CD4-positive, alpha-beta T cell treated with Interleukin-6 for 4 hours (primary cell): Measurements from ENCODE around the gene SAMD8.
"Not testable (repeated sequence)": the region's sequence is repeated elsewhere in the genome, so short reads cannot be mapped to it uniquely, and the experiment has no call there.

Experiments
- DNase-seq: peaks from one replicate; pipeline ENCODE4 v3.0.0-alpha.2; 2020; ENCODE audit warnings: mixed read lengths

Gene SAMD8

DNA sequence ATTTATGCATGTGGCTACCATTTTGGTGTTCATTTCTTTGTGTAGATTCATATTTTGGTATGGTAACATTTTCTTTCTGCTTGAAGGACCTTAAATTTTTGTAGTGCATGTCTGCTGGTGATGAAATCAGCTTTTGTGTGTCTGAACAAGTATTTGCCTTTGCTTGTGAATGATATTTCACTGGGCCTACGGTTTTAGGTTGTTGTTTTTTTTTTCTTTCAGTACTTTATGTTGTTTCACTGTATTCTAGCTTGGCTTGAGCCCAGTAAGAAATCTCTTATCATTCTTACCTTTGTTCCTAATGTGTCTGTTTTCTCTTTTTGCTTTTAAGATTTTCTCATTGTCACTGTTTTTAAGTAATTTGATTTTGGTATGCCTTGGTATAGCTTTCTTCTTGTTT lies 31.9 kb downstream of the SAMD8 start:
- DNase-seq: no peak

DNA sequence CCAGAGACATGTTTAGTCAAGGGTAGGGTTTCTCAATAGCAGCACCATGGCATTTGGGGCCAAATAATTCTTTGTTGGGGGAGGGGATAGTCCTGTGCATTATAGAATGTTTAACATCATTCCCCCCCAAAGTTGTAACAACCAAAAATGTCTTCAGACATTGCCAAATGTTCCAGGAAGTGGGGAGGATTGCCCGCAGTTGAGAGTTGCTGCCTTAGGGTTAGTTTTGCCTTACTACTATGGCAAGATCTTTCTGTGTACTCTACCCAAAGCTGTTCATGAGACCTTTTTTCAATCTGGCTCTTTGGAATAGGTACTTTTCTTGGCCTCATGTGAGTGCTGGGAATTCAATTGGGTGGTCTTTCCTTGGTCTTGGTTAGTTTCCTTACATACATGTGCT lies 34.1 kb downstream of the SAMD8 start:
- DNase-seq: no peak

GRCh38 chr10:75146780-75147179 lies 35.3 kb downstream of the SAMD8 start:
- DNase-seq: no peak

- DNase-seq: no peak
Observed at GRCh38 chr10:75150656-75151055, 39.2 kb downstream of the SAMD8 start.

GRCh38 chr10:75159519-75159918 lies 48.1 kb downstream of the SAMD8 start:
- no peak for DNase-seq

- no peak for DNase-seq
Observed at GRCh38 chr10:75165684-75166622, 54.5 kb downstream of the SAMD8 start.

GRCh38 chr10:75166623-75166972 lies 55.1 kb downstream of the SAMD8 start:
- no peak for DNase-seq

- no peak for DNase-seq
Observed at GRCh38 chr10:75168275-75168674, 56.8 kb downstream of the SAMD8 start.

DNA sequence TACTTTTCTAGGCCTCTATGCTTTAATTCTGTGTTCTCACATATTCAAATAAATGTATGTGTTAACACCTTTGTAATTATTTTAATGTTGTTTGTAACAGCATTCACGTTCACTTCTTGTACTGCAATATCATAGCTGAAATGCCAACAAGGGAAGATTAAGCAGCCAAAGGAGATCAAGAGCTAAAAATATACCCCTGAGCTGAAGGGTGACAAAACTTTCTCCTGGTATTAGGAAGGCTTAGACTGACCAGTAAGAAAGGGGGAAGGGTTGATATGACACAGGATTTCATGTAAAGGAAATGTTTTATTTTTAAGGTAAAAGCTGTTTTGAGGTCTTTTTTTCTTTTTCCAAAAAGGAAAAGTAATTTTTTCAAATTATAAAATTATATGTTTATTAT lies 58.8 kb downstream of the SAMD8 start:
- no peak for DNase-seq

GRCh38 chr10:75175046-75175445 lies 63.6 kb downstream of the SAMD8 start:
- no peak for DNase-seq

DNA sequence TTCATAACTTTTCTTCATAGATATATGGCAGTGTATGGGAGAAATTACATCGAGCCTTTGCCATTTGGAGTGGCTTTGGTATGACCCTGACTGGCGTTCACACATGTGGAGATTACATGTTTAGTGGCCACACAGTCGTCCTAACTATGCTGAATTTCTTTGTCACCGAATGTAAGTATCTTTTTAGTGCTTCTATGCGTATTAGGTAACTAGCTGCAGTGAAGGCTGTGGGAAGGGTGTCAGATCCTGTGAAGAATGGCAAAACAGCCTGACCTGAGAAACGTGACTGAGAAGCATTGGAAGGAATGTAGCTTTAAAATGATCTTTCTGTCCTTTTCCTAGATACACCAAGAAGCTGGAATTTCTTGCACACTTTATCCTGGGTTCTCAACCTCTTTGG lies 64.6 kb downstream of the SAMD8 start:
- DNase-seq: no peak

DNA sequence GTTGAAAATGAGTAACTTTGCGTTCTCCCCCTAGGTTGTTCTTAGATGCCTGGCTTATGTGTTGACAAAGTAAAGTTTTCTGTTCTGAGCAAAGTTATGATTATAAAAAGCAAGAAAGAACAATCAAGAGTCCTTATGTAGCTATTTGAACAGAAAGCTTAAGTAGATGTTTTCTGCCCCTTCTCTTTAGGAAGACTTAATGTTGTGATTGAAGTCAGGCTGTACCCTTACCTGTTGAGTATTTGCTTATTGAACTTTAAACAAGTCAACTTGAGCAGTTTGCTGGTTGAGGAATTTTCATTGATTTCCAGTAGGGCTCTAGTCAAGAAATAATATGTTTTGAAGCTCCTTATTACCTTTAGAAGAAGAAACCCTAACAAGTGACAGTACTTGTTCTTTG lies 65.3 kb downstream of the SAMD8 start:
- DNase-seq: no peak

GRCh38 chr10:75179657-75180177 lies 68.3 kb downstream of the SAMD8 start:
- DNase-seq: no peak

DNA sequence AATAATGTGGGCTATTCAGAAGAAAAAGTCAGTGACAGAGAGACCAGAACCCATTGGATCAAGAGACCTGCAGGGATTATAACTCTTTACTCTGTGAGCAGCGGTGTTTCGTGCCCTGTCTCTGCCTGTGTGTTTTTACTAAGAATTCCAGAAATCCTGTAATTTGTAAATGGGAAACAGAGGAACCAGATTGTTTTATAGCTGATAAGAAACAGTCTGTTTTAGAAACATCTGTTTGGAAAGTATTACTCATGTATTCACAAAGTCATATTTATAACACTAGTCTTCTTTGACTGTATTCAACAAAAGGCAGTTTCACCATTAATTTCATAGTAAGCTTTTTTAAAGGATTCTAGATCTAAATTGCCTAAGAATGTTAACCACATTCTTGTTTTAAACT lies 69.1 kb downstream of the SAMD8 start:
- DNase-seq: no peak

DNA sequence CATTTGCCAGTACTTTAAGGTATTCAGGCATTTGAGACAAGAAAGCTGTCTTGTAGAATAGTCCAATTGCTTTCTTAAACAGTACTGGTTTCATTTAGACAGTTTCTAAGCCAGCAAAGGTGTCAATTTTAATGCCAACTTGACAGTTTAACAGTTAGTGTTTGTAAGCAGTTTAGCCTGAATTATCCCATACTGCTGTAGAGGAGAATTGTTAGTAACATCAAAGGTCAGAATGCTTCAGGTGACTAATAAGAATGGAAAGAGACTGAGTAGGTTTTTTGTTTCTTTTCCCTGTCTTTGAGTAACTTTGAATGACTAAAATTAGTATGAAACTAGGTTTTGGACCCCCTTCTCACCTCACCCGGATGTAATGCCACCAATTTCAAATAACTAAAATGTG lies 69.6 kb downstream of the SAMD8 start:
- DNase-seq: no peak

DNA sequence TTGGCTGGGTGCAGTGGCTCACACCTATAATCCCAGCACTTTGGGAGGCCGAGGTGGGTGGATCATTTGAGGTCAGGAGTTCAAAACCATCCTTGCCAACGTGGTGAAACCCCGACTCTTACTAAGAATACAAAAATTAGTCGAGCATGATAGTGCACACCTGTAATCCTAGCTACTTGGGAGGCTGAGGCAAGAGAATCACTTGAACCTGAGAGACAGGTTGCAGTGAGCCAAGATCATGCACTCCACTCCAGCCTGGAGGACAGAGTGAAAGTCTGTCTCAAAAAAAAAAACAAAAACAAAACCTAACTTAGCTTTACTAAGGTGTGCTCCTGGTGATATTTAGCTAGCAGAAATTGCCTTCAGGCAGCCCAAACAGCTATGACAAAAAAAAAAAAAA lies 74.9 kb downstream of the SAMD8 start:
- no peak for DNase-seq

- peak; percentile 76 for DNase-seq
Observed at GRCh38 chr10:75187961-75188426, 76.5 kb downstream of the SAMD8 start.

DNA sequence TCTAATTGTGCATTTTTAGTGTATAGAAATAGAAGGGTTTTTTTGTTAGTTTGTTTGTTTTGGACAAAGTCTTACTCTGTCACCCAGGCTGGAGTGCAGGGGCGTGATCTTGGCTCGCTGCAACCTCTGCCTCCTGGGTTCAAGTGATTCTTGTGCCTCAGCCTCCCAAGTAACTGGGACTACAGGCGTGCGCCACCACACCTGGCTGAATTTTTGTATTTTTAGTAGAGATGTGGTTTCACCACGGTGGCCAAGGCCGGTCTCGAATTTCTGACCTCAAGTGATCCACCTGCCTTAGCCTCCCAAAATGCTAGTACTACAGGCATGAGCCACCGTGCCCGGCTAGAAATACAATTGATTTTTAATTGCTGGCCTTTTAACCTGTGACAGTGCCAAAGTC lies 77.1 kb downstream of the SAMD8 start:
- DNase-seq: not testable (repeated sequence)

- DNase-seq: no peak
Observed at GRCh38 chr10:75189266-75190096, 78.0 kb downstream of the SAMD8 start.

DNA sequence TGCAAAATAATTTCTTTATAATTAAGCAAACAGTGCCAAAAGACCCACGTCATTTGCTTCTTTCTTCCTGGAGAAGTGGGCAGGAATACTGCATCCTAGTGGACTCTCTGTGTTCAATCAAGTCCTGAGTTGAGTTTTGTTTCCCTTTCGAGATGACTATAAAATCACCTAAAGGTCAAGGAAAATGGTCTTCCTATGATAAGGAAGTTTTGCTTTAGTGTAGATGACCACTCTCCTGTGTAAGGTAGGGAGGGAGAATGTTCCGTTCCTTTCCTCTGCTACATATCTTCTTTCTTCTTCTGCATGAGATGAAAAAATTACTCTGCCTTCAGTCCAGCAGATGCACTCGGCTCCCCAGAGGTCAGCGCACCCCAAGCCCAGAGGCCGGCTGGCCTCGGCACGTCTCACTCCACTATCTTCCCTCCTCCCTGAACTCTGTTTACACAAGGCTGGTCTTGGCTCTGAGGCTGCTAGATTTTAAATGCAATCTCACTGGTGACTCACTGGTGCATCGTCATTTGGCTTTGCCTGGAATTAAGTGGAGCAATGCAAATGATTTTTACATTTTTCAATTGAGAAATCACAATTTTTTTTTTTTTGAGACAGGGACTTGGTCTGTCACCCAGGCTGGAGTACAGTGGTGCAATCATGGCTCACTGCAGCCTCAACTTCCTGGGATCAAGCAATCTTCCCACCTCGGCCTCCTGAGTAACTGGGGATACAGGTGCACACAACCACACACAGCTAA lies 80.5 kb downstream of the SAMD8 start:
- DNase-seq: no peak

- not testable (repeated sequence) for DNase-seq
Observed at GRCh38 chr10:75194625-75195024, 83.2 kb downstream of the SAMD8 start.

DNA sequence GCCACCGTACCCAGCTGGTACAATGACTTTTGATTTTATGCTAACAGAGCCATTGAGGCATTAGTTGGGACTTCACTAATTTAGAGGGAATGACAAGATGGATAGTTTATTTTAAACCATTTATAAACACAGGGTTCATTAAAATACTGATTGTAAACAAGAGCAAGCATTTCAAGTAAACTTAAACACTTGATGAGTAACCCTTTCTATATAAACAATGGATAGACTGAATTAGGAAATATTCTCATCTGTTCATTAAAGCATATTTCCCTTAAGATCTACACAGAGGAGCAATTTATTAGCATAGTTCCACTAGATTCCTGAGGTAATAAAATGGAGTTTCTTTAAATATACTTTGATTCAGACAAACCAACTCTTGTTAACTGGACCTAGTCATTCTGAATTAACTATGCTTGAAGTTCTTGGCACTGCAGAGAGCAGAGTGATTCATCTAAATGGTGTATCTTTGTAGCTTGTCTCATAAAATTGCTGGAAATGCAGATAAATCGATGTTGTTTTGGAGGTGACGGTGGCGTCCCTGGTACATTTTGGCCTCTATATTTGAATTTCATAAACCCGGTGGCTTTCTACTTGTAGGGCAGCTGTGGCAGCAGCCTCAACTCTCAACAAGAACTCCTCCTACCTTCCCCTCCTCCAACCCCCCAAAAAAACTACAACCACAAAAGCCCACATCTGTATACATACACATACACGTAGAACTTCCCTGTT lies 83.7 kb downstream of the SAMD8 start:
- DNase-seq: no peak
